ENCODE data around the gene CFAP68. TPM values are rescaled to one million over a fixed set of nuclear protein-coding genes. Genes with fewer than 3 reads are reported as not detected.

The CFAP68 gene
- total RNA-seq, 4 donors from 2014 or later = 12.7 to 28.8 (median 17.7) TPM

GRCh38 chr11:111841370-111842053 lies 37.8 kb upstream of the CFAP68 start:
- Histone ChIP-seq H3K36me3 (peaks cover 0 to 81% (median 3%) of the 10 kb centered on the region in 3 donors), H3K9me3 (no peaks in the 10 kb centered on the region), H3K4me1 (peaks cover 0 to 4% (median 0%) of the 10 kb centered on the region in 3 donors), H3K27ac (peak overlapping the region in 1 of 4 donors; percentile 1), H3K27me3 (no peaks in the 10 kb centered on the region), H3K4me3 (no peak overlapping the region)
- no peak for TF ChIP-seq POLR2A (IDR thresholded peaks at IDR 0.05)
- TF ChIP-seq, protein P1, sequence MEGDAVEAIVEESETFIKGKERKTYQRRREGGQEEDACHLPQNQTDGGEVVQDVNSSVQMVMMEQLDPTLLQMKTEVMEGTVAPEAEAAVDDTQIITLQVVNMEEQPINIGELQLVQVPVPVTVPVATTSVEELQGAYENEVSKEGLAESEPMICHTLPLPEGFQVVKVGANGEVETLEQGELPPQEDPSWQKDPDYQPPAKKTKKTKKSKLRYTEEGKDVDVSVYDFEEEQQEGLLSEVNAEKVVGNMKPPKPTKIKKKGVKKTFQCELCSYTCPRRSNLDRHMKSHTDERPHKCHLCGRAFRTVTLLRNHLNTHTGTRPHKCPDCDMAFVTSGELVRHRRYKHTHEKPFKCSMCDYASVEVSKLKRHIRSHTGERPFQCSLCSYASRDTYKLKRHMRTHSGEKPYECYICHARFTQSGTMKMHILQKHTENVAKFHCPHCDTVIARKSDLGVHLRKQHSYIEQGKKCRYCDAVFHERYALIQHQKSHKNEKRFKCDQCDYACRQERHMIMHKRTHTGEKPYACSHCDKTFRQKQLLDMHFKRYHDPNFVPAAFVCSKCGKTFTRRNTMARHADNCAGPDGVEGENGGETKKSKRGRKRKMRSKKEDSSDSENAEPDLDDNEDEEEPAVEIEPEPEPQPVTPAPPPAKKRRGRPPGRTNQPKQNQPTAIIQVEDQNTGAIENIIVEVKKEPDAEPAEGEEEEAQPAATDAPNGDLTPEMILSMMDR (IDR thresholded peaks at IDR 0.05) = peak; percentile 65 to 92 (median 91)
- intact Hi-C loops (cut with DNase I) = no loop called here
- DNase-seq = peak; percentile 18
- 22 to 27% methylated on average over 10 of the region's 10 CpGs for WGBS, 2 donors

DNA sequence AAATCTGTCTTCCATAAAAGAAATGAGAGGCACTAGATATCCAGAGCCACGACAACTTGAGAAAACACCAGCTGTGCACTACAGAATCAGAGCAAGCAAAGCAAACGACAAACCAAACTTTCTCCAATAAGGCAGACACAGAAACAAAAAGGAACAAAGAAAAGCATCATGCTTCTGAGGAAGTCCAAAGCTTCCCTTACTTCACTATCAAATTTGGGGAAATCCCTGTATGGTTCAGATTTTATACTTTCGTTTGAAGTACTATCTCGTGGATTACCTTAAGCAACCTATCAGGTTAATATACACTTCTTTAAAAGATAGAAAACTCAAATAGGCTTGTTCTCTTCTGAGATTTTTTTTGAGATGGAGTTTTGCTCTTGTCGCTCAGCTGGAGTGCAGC lies 35.7 kb upstream of the CFAP68 start:
- Histone ChIP-seq H3K27ac (no peak overlapping the region), H3K36me3 (peaks cover 0 to 82% (median 0%) of the 10 kb centered on the region in 3 donors), H3K4me3 (no peak overlapping the region), H3K9me3 (no peaks in the 10 kb centered on the region), H3K4me1 (peaks cover 0 to 4% (median 0%) of the 10 kb centered on the region in 3 donors), H3K27me3 (no peaks in the 10 kb centered on the region)
- no peak for DNase-seq
- WGBS, 2 donors = 79 to 90% methylated on average over 5 of the region's 5 CpGs
- intact Hi-C loops (cut with DNase I) = no loop called here
- TF ChIP-seq, protein P1 (IDR thresholded peaks at IDR 0.05) = no peak
- TF ChIP-seq POLR2A (IDR thresholded peaks at IDR 0.05) = no peak

- H3K27ac ChIP-seq = no peak overlapping the region
- intact Hi-C loops (cut with DNase I) = no loop called here
- 77 to 84% methylated on average over 7 of the region's 7 CpGs for WGBS, 2 donors
- H3K9me3 ChIP-seq = no peaks in the 10 kb centered on the region
- TF ChIP-seq, protein P1 (IDR thresholded peaks at IDR 0.05) = no peak
- TF ChIP-seq POLR2A (IDR thresholded peaks at IDR 0.05) = no peak
- peaks cover 0 to 84% (median 0%) of the 10 kb centered on the region in 3 donors for H3K36me3 ChIP-seq
- H3K27me3 ChIP-seq = no peaks in the 10 kb centered on the region
- H3K4me1 ChIP-seq = peaks cover 0 to 4% (median 0%) of the 10 kb centered on the region in 3 donors
- no peak overlapping the region for H3K4me3 ChIP-seq
- DNase-seq = no peak
Measured at GRCh38 chr11:111845276-111846028, 33.9 kb upstream of the CFAP68 start.

- intact Hi-C loops (cut with DNase I) = no loop called here
- Histone ChIP-seq H3K27ac (no peak overlapping the region), H3K4me3 (no peak overlapping the region), H3K36me3 (peaks cover 0 to 88% (median 0%) of the 10 kb centered on the region in 3 donors), H3K4me1 (peaks cover 0 to 5% (median 0%) of the 10 kb centered on the region in 3 donors), H3K27me3 (no peaks in the 10 kb centered on the region), H3K9me3 (no peaks in the 10 kb centered on the region)
- no peak for DNase-seq
- no peak for TF ChIP-seq POLR2A (IDR thresholded peaks at IDR 0.05)
- TF ChIP-seq, protein P1 (IDR thresholded peaks at IDR 0.05) = no peak
- WGBS, 2 donors = 80 to 87% methylated on average over 2 of the region's 2 CpGs
Measured at GRCh38 chr11:111846063-111846462, 33.3 kb upstream of the CFAP68 start.

GRCh38 chr11:111846636-111847035 lies 32.7 kb upstream of the CFAP68 start:
- Histone ChIP-seq H3K9me3 (no peaks in the 10 kb centered on the region), H3K4me3 (no peak overlapping the region), H3K4me1 (peaks cover 0 to 7% (median 0%) of the 10 kb centered on the region in 3 donors), H3K36me3 (peaks cover 0 to 94% (median 0%) of the 10 kb centered on the region in 3 donors), H3K27me3 (no peaks in the 10 kb centered on the region), H3K27ac (no peak overlapping the region)
- intact Hi-C loops (cut with DNase I) = no loop called here
- DNase-seq = no peak
- no peak for TF ChIP-seq POLR2A (IDR thresholded peaks at IDR 0.05)
- TF ChIP-seq, protein P1 (IDR thresholded peaks at IDR 0.05) = no peak
- WGBS, 2 donors = 11 to 21% methylated on average over 1 of the region's 1 CpG

All from esophagus squamous epithelium (tissue), 5 donors.